ENCODE measurements around the gene FOXO3.
"Not testable (repeated sequence)": the region's sequence is repeated elsewhere in the genome, so short reads cannot be mapped to it uniquely, and the experiment has no call there.

Gene FOXO3

DNA sequence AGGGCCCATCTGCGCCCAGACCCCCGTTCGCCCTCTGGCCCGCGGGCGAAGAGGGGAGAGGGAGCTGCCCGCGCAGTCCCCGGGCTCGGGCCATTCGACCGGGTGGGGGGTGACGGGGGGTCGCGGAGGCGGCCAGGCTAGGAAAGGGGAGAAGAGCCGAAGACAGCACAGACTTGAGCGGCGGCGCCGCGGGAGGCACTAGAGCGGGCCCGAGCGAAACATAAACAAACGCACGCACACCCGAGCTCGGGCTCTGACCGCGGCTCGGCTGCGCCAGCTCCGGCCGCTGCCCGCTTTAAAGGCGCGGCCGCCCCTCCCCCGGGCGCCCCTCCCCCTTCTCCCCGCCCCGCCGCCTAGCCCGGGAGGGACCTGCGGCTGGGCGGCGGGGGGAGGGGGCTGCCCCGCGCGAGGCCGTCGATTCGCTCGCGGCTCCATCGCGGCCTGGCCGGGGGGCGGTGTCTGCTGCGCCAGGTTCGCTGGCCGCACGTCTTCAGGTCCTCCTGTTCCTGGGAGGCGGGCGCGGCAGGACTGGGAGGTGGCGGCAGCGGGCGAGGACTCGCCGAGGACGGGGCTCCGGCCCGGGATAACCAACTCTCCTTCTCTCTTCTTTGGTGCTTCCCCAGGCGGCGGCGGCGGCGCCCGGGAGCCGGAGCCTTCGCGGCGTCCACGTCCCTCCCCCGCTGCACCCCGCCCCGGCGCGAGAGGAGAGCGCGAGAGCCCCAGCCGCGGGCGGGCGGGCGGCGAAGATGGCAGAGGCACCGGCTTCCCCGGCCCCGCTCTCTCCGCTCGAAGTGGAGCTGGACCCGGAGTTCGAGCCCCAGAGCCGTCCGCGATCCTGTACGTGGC lies at the start of gene FOXO3:
Gene FOXO3, plus strand, starts transcription at position 455 of the 846 bp plus-strand sequence. Its CDS starts 292 bp downstream, at position 747.
- no peak for DNase-seq (ENCODE audit: low spot score)

GRCh38 chr6:108518714-108519576 lies 41.8 kb upstream of the FOXO3 start:
- no peak for DNase-seq (ENCODE audit: low spot score)

DNA sequence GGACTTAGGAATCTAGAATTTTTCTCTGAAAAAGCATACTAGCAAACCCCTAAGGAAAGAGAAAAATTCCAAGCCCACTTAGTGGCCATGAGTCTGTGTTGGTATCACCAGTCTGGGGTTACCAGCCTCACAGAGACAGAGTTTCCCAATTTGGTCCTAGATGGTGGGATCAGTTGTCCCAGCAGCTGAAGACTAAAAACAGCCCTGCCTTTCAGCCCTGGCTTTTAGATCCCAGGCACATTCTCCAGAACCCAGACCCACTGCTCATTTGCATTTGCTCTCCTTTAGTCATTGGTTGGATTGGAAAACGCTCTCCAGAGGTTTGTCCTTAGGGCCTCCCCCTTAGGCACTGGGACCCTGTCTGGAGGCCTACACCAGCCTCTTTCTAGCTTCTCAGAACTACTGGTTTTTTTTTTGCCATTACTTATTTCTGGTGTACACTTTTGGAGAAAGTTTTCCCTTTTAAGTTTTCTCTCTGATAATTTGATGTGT lies 39.1 kb upstream of the FOXO3 start:
- no peak for DNase-seq (ENCODE audit: low spot score)

DNA sequence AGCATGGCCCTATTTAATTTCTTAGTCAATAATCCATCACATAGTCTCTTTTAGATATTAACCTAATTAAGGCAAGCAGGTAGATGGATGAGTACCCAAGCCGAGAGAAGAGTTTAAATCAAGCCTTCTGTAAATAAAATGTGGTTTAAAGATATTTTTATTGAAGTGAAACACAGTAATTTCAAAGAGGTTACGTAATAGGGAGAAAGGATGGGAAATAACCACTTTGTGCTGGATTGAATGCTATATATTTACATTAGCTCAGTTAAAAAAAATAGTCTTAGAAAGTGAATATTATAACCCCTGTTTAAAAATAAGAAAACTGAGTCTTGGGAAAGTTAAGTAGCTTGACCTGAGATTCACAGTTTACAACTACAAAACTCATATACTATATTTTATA lies 37.0 kb upstream of the FOXO3 start:
- DNase-seq (ENCODE audit: low spot score) = no peak

DNA sequence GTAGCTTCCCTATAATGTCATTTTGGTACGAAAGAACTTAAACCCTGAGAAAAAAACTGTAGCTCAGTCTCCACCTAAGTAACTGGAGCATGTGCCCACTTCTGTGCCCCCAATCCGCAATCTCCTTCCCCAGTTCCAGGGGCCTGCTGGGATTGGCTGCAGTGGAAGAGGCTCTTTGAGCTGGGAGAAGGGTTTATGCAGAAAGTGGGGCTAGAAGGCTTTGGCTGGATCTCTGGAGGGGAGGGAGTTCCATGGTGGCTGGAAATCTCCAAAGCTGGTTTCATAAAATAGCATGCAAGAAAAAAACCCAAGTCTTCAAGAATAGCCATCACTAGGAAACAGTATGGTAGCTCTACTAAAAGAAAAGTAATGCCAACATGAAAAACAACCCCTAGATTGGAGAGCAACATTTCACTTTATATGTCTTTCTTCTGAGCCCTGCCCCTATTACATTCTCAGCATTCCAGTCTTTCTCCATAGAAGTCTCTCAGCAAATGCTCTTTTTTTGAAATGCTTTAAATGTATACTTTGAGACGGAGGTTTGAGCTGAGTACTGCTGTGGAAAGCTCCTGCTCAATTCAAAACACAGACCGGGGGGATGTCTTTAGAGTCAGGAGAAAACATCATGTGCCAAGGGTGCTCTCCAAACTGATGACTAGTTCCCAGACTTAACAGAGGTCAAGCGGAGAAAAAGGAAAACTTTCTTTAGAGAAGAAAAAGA lies 36.0 kb upstream of the FOXO3 start:
- DNase-seq (ENCODE audit: low spot score) = no peak

GRCh38 chr6:108526739-108527174 lies 34.0 kb upstream of the FOXO3 start:
- peak; percentile 58 for DNase-seq (ENCODE audit: low spot score)

GRCh38 chr6:108528878-108529277 lies 31.8 kb upstream of the FOXO3 start:
- no peak for DNase-seq (ENCODE audit: low spot score)

DNA sequence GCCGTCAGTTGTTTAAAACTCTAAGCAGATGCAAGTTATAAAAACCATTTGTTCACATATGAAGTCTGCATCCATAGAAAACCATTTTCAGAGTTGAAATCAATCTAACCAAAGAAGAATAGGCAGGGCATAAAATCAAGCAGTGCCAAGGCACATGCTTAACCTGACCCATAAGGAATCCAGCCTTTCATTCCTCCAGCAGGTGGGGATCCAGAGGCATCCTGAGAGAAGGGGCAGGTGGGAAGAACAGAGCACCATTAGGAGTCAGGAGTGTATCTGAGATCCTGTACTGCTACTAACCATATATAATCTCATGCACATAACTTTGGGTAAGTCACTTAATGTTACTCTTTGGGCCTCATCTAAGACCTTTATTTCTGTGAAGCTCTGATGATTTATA lies 29.4 kb upstream of the FOXO3 start:
- DNase-seq (ENCODE audit: low spot score) = no peak

GRCh38 chr6:108535114-108535742 lies 25.5 kb upstream of the FOXO3 start:
- no peak for DNase-seq (ENCODE audit: low spot score)

- DNase-seq (ENCODE audit: low spot score) = not testable (repeated sequence)
Observed at GRCh38 chr6:108535920-108536535, 24.7 kb upstream of the FOXO3 start.

DNA sequence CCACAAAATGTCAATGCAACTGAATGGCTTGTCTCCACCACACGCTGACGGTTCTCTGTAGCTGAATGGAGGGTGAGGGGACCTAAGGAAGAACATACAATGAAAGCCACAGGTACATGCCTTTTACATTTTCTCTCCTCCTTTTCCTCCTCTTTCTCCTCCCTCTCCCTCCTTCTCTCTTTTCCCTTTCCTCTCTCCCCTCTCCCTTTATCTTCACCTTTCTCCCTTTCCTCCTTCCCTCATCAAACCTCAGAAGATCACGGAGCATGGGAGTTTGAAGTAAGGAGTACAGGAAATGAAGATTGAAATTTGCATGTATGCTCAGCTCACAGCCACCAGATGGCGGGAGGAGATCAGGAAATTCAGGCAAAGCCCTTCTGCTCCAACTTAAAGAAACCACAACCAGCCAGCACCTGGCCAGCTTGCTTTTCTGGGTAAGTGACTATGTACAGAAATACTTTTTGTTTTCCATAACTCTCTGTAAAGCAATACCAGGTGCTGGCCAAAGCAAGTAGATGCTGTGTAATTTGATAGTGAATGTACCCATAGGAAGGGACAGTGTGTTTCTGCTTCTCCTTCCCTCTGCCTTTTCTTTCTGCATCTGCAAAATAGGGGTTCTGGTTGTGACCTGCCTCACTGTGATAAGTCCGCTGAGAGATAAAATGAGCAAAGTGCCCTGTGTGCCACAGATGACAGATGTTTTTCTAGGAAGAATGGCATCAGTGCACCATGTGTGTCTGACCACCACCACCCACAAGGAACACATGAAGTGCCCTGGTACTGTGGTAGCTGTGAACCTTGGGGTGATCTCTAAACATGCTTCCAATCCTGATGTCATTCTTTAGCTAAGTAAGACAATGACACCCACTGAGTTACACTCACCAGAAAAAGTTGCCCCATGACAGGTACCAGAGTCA lies 18.6 kb upstream of the FOXO3 start:
- peak; percentile 69 for DNase-seq (ENCODE audit: low spot score)

DNA sequence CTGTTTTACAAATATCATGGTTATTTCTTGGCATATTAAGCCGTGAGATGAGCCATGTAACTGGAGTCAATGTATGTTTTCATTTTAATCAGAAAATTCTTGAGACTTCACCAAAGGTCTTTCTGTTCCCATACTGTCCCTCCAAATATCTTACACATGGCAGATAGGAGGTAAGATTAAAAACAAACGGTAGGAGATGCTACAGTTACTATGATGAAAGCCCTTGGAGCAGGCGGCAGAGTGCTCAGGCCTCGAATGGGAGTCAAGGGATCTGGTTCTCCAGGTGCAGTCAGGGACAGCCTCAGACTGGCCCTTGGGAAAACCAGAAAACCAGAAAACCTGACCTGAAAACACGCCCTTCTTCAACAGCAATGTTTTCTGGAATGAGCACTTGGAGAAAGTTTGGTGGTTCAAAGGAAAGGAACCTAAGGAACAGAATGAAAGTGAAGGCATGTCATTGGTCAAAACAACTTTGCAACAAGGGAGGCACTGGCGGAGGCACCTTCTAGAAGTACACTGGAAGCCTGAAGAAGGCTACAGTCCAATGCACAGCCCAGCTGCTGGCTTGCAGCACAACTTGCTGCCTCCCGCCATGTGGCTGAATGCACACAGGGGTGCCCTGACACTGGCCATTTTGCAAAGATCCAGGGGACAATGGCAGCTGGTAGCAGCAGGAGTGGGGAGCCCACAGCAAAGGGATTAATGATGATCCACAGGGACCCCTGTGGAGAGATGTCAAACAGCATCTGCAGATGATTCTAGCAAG lies 17.4 kb upstream of the FOXO3 start:
- DNase-seq (ENCODE audit: low spot score) = no peak

GRCh38 chr6:108544606-108545005 lies 16.1 kb upstream of the FOXO3 start:
- DNase-seq (ENCODE audit: low spot score) = no peak

DNA sequence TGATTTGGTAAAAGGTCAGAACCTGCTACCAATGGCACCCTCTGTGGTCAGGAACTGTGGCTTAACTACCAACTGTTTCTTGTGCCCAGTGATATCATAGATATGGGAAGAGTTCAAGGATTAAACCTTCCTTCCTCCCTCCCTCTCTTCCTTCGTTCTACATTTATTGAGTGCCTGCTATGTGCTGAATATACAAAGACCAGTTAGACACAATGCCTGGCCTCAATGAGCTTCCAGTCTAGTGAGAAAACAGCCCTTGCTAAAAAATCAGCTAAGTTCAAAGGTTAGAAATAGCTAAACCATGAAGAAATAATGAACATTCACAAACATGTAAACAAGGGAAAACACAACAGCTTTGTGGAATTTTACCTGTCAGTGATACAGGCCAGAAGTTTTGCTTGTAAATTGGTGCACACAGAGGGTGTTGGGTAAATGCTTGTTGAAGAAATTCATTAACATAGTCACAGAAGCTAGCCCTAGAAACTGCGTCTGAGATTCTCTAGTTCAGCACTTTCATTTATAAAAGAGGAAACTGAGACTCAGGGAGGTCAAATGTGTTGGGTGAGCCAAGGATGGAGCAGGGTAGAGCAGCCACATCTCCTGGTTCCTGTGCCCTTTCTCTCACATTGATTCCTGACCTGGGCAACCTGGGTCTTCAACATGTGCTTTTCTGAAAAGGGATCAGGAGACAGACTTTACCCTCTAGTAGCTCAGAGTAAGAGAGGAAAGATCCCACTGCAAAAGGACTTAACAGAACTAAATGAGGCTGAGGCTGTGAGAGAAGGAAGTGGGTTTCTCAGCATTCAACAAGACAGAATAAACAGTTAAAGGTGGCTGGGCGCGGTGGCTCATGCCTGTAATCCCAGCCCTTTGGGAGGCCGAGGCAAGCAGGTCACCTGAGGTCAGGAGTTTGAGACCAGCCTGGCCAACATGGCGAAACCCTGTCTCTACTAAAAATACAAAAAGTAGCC lies 14.4 kb upstream of the FOXO3 start:
- no peak for DNase-seq (ENCODE audit: low spot score)

DNA sequence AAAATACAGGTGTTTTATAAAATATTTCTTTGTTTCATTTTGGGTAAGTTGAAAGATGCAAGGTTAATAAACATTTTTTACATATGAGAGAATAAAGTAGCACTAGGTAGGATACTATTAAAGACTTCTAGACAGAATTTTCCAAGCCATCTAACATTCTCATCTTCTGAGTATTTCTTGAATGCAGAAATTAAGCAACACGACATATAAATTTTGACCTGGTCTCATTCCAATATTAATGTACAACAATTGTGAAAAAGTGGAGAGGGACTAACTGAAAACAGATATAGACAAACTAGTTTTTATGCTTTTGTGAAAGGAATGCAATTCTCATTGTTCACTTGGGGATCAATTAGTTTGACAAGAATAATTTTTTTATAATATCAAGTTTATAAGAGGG lies 11.5 kb upstream of the FOXO3 start:
- no peak for DNase-seq (ENCODE audit: low spot score)

DNA sequence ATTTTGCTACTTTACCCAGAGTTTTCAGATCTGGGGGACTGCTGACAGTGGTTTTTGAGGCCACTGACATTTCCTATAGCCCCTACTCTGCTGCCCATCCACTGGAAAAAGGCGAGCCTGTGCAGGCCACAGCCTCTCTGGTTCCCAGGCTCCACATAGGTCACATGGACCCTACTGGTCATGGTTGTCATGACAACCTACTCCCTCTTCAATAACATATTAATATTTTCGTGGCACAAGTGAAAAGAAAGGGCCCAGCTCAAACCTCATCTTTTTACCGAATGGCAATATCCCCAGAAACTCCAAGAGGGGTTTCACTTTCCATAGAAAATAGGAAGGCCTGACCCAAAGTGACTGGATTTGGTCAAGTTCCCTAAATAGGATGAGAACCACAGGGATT lies 11.0 kb upstream of the FOXO3 start:
- no peak for DNase-seq (ENCODE audit: low spot score)

DNA sequence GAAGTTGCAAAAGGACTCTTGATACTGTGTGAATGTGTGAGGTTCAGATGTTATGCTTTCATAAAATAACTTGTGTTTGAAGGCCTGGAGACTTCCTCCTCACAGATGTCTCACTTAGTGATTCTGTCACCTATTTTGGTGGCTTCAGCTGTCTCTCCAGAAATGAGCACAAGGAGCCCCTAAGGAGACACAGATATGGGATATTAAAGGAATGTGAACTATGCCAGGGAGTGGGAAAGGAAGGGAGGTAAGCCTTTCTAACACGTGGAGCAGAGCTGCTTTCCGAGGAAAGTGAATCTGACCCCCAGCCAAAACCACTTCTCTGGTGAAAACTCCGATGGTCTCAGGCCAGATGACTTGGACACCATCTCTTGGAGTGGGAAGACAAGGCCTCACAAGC lies 10.5 kb upstream of the FOXO3 start:
- DNase-seq (ENCODE audit: low spot score) = no peak

- DNase-seq (ENCODE audit: low spot score) = no peak
Observed at GRCh38 chr6:108555399-108556052, 5.2 kb upstream of the FOXO3 start.
